CD4-positive, alpha-beta T cell treated with Interleukin-15 for 1 hour (primary cell): ENCODE data around the gene RBP4.
A peak's percentile ranks its signal among the peaks of the same experiment; 100 is the strongest.

Experiments used
- DNase-seq: peaks from one replicate; pipeline ENCODE4 v3.0.0-alpha.2; 2020

The RBP4 gene

GRCh38 chr10:93595378-93596161, 5.5 kb downstream of the RBP4 start:
- DNase-seq, result no peak

- no peak for DNase-seq
Observed at GRCh38 chr10:93594518-93594917, 6.5 kb downstream of the RBP4 start.

- DNase-seq, result no peak
Observed at GRCh38 chr10:93593749-93594148, 7.3 kb downstream of the RBP4 start.

DNA sequence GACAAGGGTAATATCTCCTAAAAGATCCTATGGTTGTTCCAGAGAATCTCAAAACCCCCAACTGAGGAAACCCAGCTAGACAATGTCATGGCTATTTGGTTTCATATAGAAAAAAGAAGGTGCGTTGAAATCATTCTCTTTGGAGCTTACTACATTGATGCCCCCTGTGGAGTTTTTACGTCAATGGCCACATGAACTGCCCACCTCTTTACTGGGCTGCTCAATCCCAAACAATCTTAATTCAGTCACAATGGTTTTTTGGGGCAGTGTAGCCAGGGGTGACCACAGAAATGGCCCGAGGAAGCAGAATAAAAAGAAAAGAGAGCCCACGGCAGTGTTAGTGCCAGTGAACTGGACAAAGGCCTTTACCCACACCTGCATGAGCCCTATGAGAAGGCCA, 7.8 kb downstream of the RBP4 start:
- DNase-seq, result no peak

GRCh38 chr10:93591065-93591808, 9.8 kb downstream of the RBP4 start:
- no peak for DNase-seq

DNA sequence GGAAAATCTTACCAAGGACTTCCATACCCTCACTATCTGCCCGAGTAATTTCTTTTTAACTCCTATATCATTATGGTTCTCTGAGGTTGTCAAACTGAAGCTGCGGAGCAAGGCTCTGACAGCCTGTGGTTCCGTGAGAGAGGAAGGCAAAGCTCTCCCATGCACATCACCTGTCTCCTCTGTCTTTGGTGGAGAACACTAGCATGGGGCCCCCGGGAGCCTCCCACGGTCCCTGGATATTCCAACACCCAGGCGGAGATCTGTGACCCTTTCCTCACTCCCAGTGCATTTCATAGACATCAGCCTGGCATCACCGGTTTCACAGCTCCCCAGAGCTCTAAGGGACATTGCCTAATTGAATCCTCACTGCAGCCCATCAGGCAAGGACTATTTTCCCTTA, 10.4 kb downstream of the RBP4 start:
- DNase-seq, result no peak

DNA sequence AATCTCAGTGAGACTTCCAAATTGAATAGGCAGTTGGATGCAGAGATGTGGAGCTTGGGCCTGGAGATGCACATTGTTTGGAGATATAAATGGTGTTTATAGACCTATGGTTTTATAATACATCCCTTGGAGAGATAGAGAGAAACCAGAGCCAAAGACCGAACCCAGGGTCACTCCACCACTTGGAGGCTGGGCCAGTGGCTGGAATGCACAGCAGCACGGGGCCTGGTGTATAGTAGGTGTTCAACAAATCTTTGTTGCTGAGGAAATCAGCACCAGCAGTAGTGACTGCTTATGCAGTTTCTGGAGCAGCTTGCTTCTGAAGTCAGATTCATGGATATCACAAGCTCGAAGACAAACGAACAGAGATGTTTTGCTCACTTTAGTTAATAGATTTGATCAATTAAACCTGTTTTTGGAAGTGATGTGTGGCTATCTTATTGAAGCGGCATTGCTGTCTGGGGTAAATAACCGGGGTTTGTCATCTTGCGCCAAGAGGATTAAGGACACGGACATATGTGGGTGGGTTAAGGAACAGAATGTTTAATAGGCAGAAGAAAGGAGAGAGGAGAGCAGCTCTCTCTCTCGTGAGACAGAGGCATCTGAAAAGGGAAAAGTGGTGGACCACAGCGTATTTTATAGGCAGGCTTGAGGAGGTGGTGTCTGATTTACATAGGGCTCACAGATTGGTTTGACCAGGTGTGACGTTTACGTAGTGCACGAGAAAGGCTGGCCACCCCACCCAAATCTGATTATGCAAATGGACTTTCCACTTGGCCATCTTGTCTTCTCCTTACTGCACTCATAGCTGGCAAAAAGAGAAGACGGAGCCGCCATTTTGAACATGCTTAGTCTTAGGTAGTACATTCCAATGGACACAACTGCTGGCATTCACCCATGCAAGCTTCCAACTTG, 11.1 kb downstream of the RBP4 start:
- no peak for DNase-seq

DNA sequence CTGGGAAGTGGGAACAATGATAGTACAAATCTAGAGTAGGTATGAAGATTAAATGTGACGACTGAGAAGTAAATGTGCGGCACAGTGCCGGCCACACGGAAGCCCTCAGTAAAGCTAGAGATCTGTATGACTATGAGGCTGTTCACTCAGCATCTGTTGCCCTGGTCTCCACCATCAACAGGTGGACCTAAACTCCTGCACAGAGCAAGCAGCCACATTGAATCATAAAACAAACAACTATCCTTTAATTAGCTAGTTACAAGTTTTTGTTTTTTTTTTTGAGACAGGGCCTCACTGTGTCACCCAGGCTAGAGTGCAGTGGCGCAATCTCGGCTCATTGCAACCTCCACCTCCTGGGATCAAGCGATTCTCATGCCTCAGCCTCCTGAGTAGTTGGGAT, 16.6 kb downstream of the RBP4 start:
- DNase-seq, result no peak

GRCh38 chr10:93580828-93581227, 20.2 kb downstream of the RBP4 start:
- DNase-seq, result no peak

- no peak for DNase-seq
Observed at GRCh38 chr10:93579985-93580711, 20.9 kb downstream of the RBP4 start.

- DNase-seq, result no peak
Observed at GRCh38 chr10:93579089-93579488, 21.9 kb downstream of the RBP4 start.

- no peak for DNase-seq
Observed at GRCh38 chr10:93577565-93577964, 23.5 kb downstream of the RBP4 start.

DNA sequence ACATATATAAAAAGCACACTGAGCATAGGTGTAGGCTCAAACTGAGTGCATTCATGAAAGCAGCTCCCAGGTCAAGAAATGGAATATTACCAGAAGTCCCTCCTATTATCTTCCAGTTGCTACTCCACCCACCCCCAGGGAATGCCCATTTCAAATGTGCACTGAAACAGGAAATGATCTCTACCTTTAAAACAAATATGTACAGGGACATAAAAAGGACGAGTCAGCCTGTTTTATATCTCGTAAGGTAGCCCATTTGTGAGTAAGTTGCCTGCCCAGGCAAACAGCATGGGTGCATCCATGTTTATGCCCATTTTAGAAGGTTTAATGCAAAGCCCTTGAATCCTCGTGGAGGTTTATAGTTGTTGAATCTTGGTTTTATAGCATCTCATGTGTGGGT, 24.1 kb downstream of the RBP4 start:
- no peak for DNase-seq

DNA sequence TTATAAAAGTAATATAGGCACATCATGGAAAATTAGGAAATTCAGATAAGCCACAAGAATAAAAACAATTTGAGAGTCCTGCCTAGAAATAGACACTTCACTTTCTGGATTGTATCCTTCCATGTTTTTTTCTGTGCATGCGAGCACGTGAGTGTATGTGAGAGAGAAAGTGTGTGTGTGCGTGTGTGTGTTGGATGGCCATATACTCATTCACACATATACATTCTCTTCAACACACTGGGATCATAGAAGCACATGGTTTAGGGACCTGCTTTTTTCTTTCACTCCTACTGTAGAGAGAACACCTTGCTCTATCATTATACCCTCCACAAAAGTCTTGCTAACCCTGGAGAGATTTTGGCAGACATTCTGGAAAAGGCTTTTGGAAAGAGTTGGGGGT, 27.1 kb downstream of the RBP4 start:
- no peak for DNase-seq

GRCh38 chr10:93573051-93573909, 27.8 kb downstream of the RBP4 start:
- DNase-seq, result no peak

DNA sequence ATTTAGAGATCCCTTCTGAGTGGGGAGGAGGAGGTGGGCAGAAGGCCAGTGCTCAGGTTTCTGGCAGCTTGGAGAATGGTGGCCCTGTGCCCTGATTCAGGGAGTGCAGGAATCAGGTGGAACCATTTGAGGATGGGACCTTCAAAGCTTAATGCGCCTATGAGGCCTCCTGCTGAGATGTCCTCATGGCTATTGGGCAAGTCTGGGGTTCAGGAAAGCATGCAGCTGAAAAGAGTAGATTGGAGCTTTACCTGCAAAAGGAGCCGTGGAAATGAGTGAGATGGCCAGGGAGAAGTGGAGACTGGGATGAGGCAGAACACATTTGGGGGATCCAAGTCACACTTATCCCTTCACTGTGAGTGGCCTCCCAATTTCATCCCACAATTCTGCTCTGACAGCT, 28.4 kb downstream of the RBP4 start:
- DNase-seq, result no peak

GRCh38 chr10:93570383-93570782, 30.7 kb downstream of the RBP4 start:
- no peak for DNase-seq

- no peak for DNase-seq
Observed at GRCh38 chr10:93568105-93568390, 33.0 kb downstream of the RBP4 start.

GRCh38 chr10:93567277-93568104, 33.5 kb downstream of the RBP4 start:
- DNase-seq, result no peak

DNA sequence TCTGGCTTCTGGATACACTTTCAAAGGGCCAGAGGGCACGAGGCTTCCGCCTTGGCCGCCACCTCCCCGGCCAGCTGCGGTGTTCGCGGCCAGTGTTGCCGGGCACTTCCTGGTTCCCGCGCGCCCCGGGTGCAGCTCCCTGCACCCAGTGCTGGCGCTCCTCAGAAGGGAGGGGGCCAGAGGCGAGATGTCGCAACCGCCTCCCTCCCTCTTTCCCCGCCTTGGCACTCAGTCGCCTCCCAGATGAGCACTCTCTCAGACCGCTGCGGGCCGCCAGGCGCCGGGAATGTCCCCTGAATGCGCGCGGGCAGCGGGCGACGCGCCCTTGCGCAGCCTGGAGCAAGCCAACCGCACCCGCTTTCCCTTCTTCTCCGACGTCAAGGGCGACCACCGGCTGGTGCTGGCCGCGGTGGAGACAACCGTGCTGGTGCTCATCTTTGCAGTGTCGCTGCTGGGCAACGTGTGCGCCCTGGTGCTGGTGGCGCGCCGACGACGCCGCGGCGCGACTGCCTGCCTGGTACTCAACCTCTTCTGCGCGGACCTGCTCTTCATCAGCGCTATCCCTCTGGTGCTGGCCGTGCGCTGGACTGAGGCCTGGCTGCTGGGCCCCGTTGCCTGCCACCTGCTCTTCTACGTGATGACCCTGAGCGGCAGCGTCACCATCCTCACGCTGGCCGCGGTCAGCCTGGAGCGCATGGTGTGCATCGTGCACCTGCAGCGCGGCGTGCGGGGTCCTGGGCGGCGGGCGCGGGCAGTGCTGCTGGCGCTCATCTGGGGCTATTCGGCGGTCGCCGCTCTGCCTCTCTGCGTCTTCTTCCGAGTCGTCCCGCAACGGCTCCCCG, 34.4 kb downstream of the RBP4 start, which contains the start of gene FFAR4:
Gene FFAR4, plus strand, starts transcription at position 231 of the 842 bp plus-strand sequence. Its CDS starts 56 bp downstream, at position 287.
- peak; percentile 23 for DNase-seq
